Measurements from ENCODE around the gene AIPL1. TPM values are rescaled to one million over a fixed set of nuclear protein-coding genes. Genes with fewer than 3 reads are reported as not detected.

AIPL1 gene
- total and polyA plus RNA-seq, 2 of the 4 experiments (the other 2 are of a cell fraction): not detected

DNA sequence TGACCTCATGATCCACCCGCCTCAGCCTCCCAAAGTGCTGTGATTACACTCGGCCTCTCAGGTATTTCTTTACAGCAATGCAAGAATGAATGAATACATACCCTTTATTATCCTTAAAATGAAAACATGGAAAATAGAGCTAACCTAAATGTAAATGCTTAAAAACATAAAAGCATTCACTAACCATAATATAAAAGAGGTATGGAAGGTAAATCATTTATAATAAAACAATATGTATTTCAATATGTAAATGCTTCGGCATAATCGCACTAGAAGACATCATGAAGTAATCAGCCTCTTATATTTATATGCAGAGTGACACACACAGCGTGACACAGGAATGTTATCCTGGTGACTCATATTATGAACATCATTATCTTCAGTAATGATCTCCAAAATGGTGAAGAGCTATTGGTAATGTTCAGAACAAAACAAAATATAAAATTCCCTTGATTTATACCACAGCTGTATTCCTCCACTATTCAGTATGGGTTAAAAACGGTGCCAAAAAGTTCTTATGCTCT lies 53.9 kb downstream of the AIPL1 start:
- ChIA-PET CTCF (no interaction called here), POLR2A (ENCODE audit: unreplicated experiment) (no interaction called here)
- no peak for DNase-seq

More for the DNA sequence above, 53.9 kb downstream of the AIPL1 start:
- Histone ChIP-seq H3K27ac (ENCODE audit: insufficient read depth, low read length) (no peak overlapping the region), H4K8ac (ENCODE audit: low read depth in 2 of 2, low read length in 2 of 2) (no peak overlapping the region), H3K4me2 (ENCODE audit: low read depth, low read length) (no peak overlapping the region), H3K56ac (ENCODE audit: extremely low read depth, insufficient read depth, low read length) (no peak overlapping the region), H2BK15ac (ENCODE audit: low read depth, low read length) (no peak overlapping the region), H4K5ac (ENCODE audit: low read depth, low read length) (no peak overlapping the region), H3K9ac (ENCODE audit: low read depth, low read length) (no peak overlapping the region), H4K20me1 (ENCODE audit: insufficient read depth, low read length) (no peaks in the 10 kb centered on the region), H3K36me3 (ENCODE audit: control insufficient read depth, insufficient read depth, low read length) (no peaks in the 10 kb centered on the region), H2AFZ (replicated peaks; ENCODE audit: low read length, poor library complexity) (no peak overlapping the region), H2BK20ac (ENCODE audit: low read depth, low read length) (no peak overlapping the region), H3K79me1 (ENCODE audit: low read depth in 1 of 2, low read length in 2 of 2) (no peaks in the 10 kb centered on the region), H2BK5ac (ENCODE audit: low read depth, low read length, poor library complexity, severe bottlenecking) (no peak overlapping the region), H3K14ac (replicated peaks; ENCODE audit: low read depth, low read length) (no peak overlapping the region), H2BK120ac (ENCODE audit: low read depth, low read length) (no peak overlapping the region), H4K91ac (ENCODE audit: insufficient read depth, low read depth, low read length) (no peak overlapping the region), H3K9me1 (ENCODE audit: insufficient read depth, low read length) (no peaks in the 10 kb centered on the region), H3K4me3 (ENCODE audit: insufficient read depth, low read depth, low read length) (no peak overlapping the region), H2AK5ac (ENCODE audit: low read depth, low read length) (no peak overlapping the region), H2AK9ac (replicated peaks; ENCODE audit: low read depth, low read length, poor library complexity) (no peak overlapping the region), H3K27me3 (ENCODE audit: control insufficient read depth, insufficient read depth, low read length) (no peaks in the 10 kb centered on the region; the same call in 1 of the 2 replicates), H3K4ac (ENCODE audit: low read depth, low read length) (no peak overlapping the region), H3K23ac (ENCODE audit: low read depth, low read length) (no peak overlapping the region), H3K18ac (ENCODE audit: low read depth, low read length) (no peak overlapping the region), H3K4me1 (ENCODE audit: control insufficient read depth, insufficient read depth, low read length) (no peaks in the 10 kb centered on the region), H3K9me3 (ENCODE audit: control insufficient read depth, insufficient read depth, low read length) (no peaks in the 10 kb centered on the region)
- no CpG with 5 or more reads among the region's 6 CpGs for WGBS, 2 experiments (ENCODE audit: extremely low coverage in 2 of 2, insufficient read length in 1 of 2)
- no peak for ATAC-seq (ENCODE audit: low read depth)
- intact Hi-C loops (cut with micrococcal nuclease): no loop called here
- in situ Hi-C loops (cut with MboI; ENCODE audit: low sequenced_read_pairs): no loop called here
- dilution Hi-C loops (cut with HindIII; ENCODE audit: low sequenced_read_pairs, unreplicated experiment): no loop called here
- BruUV-seq (replicated peaks): no TSS peak
- TF ChIP-seq FOS (IDR thresholded peaks at IDR 0.05; ENCODE audit: low read depth, low read length): no peak
- TF ChIP-seq, protein P1, sequence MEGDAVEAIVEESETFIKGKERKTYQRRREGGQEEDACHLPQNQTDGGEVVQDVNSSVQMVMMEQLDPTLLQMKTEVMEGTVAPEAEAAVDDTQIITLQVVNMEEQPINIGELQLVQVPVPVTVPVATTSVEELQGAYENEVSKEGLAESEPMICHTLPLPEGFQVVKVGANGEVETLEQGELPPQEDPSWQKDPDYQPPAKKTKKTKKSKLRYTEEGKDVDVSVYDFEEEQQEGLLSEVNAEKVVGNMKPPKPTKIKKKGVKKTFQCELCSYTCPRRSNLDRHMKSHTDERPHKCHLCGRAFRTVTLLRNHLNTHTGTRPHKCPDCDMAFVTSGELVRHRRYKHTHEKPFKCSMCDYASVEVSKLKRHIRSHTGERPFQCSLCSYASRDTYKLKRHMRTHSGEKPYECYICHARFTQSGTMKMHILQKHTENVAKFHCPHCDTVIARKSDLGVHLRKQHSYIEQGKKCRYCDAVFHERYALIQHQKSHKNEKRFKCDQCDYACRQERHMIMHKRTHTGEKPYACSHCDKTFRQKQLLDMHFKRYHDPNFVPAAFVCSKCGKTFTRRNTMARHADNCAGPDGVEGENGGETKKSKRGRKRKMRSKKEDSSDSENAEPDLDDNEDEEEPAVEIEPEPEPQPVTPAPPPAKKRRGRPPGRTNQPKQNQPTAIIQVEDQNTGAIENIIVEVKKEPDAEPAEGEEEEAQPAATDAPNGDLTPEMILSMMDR (conservative IDR thresholded peaks at IDR 0.05; ENCODE audit: low read depth, low read length): no peak
- TF ChIP-seq, protein P2, sequence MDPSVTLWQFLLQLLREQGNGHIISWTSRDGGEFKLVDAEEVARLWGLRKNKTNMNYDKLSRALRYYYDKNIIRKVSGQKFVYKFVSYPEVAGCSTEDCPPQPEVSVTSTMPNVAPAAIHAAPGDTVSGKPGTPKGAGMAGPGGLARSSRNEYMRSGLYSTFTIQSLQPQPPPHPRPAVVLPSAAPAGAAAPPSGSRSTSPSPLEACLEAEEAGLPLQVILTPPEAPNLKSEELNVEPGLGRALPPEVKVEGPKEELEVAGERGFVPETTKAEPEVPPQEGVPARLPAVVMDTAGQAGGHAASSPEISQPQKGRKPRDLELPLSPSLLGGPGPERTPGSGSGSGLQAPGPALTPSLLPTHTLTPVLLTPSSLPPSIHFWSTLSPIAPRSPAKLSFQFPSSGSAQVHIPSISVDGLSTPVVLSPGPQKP (IDR thresholded peaks at IDR 0.05; ENCODE audit: borderline replicate concordance, low read depth, low read length): no peak
- no peak for TF ChIP-seq CHD1 (IDR thresholded peaks at IDR 0.05; ENCODE audit: low read depth, low read length)
- no peak for TF ChIP-seq MXI1 (IDR thresholded peaks at IDR 0.05; ENCODE audit: borderline replicate concordance, low read depth, low read length)
- TF ChIP-seq SMC3 (IDR thresholded peaks at IDR 0.05; ENCODE audit: low read depth, low read length): no peak
- TF ChIP-seq USF2 (IDR thresholded peaks at IDR 0.05; ENCODE audit: low read depth, low read length): no peak
- no peak for TF ChIP-seq NFE2L2 (IDR thresholded peaks at IDR 0.05; ENCODE audit: low read depth, low read length)
- TF ChIP-seq BHLHE40 (IDR thresholded peaks at IDR 0.05; ENCODE audit: low read depth, low read length): no peak
- no peak for TF ChIP-seq MAZ (IDR thresholded peaks at IDR 0.05; ENCODE audit: borderline replicate concordance, low read depth, low read length)
- no peak for TF ChIP-seq MAFK (IDR thresholded peaks at IDR 0.05; ENCODE audit: low read depth, low read length)
- TF ChIP-seq CEBPB (IDR thresholded peaks at IDR 0.05; ENCODE audit: low read depth, low read length): no peak
- no peak for TF ChIP-seq RCOR1 (IDR thresholded peaks at IDR 0.05; ENCODE audit: insufficient replicate concordance, low read length)
- TF ChIP-seq POLR2A (IDR thresholded peaks at IDR 0.05; ENCODE audit: low read depth, low read length): no peak
- no peak for TF ChIP-seq RAD21 (IDR thresholded peaks at IDR 0.05; ENCODE audit: low read length)
- TF ChIP-seq RFX5 (IDR thresholded peaks at IDR 0.05; ENCODE audit: low read depth, low read length): no peak
